Stomach (tissue), 9 donors: ENCODE results near the gene CUL4A. TPM values are rescaled to one million over a fixed set of nuclear protein-coding genes. Genes with fewer than 3 reads are reported as not detected.

Source experiments
- DNase-seq, 2 donors: peaks; one replicate each; pipeline versions ENCODE4 v3.0.0 to v3.0.0-alpha.2; 2013 to 2019
- H3K27ac ChIP-seq, 5 donors: fragments of 200-600 bp in 4 of 5; sonication (generic) in 4 of 5; one replicate each; pipeline ENCODE4 v1.5.1; 2013 to 2019; ENCODE audit warnings: mild to moderate bottlenecking in 1 of 5, moderate library complexity in 1 of 5
- H3K27me3 ChIP-seq, 3 donors: fragments of 200-600 bp; sonication (generic); one replicate each; pipeline ENCODE4 v1.5.1; 2017 to 2019; ENCODE audit warnings: mixed run types in 1 of 3
- H3K36me3 ChIP-seq, 4 donors: fragments of 200-600 bp; sonication (generic); 1 replicate in 3 of 4; 2 replicates in 1 of 4; pipeline ENCODE4 v1.5.1; 2016 to 2019
- H3K4me1 ChIP-seq, 4 donors: fragments of 200-600 bp; sonication (generic); one replicate each; pipeline ENCODE4 v1.5.1; 2016 to 2019
- H3K4me3 ChIP-seq, 4 donors: fragments of 200-600 bp; sonication (generic) in 3 of 4; one replicate each; pipeline ENCODE4 v1.5.1; 2016 to 2019; ENCODE audit warnings: mild to moderate bottlenecking in 1 of 4
- H3K9me3 ChIP-seq, 4 donors: fragments of 200-600 bp; sonication (generic); one replicate each; pipeline ENCODE4 v1.5.1; 2016 to 2019
- CTCF ChIP-seq, 7 experiments: fragments of 450-650 bp in 4 of 7; fragments of 200-600 bp in 3 of 7; sonication (generic) in 3 of 7; IDR thresholded peaks; one replicate each; pipeline ENCODE4 v1.5.1; 2016 to 2019; ENCODE audit warnings: antibody characterized with exemption in 7 of 7, control low read depth in 2 of 7, mild to moderate bottlenecking in 1 of 7
- EP300 ChIP-seq: sonication (generic); formaldehyde crosslinking; IDR thresholded peaks from one replicate; pipeline ENCODE4 v1.6.1; 2017; ENCODE audit warnings: antibody characterized with exemption
- POLR2A ChIP-seq, 4 donors: fragments of 450-650 bp; IDR thresholded peaks; one replicate each; pipeline ENCODE4 v1.6.1; 2016; ENCODE audit warnings: antibody characterized with exemption in 4 of 4, control low read depth in 2 of 4, mild to moderate bottlenecking in 1 of 4, moderate library complexity in 1 of 4
- POLR2AphosphoS5 ChIP-seq, 3 donors: sonication (generic); formaldehyde crosslinking; IDR thresholded peaks; one replicate each; pipeline ENCODE4 v1.6.1; 2016; ENCODE audit warnings: antibody characterized with exemption in 3 of 3
- WGBS, 5 donors: extraction: QIAGEN DNeasy Blood & Tissue Kit in 3 of 5; methylation state at CpG; one replicate each; pipeline versions ENCODE4 v1.1.5 to v1.1.7; 2013 to 2018; 5-methylcytosine and 5-hydroxymethylcytosine counted together
- intact Hi-C: fragments of 100-400 bp; cut with DNase I; formaldehyde crosslinking; loops from one replicate; pipeline ENCODE4 v1.15.1; 2023; ENCODE audit warnings: low total_unique reads
- polyA plus RNA-seq, 3 donors: library from polyadenylated mRNA; stranded (reverse); fragments of 200-250 nt; gene quantifications; one replicate each; pipeline ENCODE4 v1.2.3, GENCODE V29; 2013
- total RNA-seq, 5 donors: library from RNA; depleted of rRNA; stranded (reverse); fragments of >200 nt; gene quantifications; one replicate each; pipeline versions ENCODE4 v1.1.0 to v1.2.3, GENCODE V29; 2014 to 2016
- donor health status: healthy with polysubstance abuse.
- donor health status: Bipolar disorder and iron deficiency.
- donor health status: healthy.

The CUL4A gene
- total and polyA plus RNA-seq, 8 donors = 24.4 to 153 (median 108) TPM

- no peak for TF ChIP-seq CTCF (IDR thresholded peaks at IDR 0.05)
- TF ChIP-seq POLR2AphosphoS5 (IDR thresholded peaks at IDR 0.05) = no peak
- no peak for TF ChIP-seq POLR2A (IDR thresholded peaks at IDR 0.05)
- Histone ChIP-seq H3K27me3 (no peaks in the 10 kb centered on the region), H3K4me3 (no peak overlapping the region), H3K36me3 (peaks cover 10 to 68% (median 41%) of the 10 kb centered on the region in 4 donors), H3K4me1 (peaks cover 12 to 29% (median 19%) of the 10 kb centered on the region in 4 donors), H3K9me3 (peaks cover 0 to 5% (median 0%) of the 10 kb centered on the region in 4 donors), H3K27ac (peak overlapping the region in 4 of 5 donors; percentile 19 to 65 (median 32))
- WGBS, 5 donors = 28 to 62% (median 45%) methylated on average over 5 of the region's 5 CpGs
- intact Hi-C loops = no loop called here
- DNase-seq = no peak
Measured at GRCh38 chr13:113170511-113170910, 38.9 kb upstream of the CUL4A start.

- intact Hi-C loops = no loop called here
- peaks cover 0 to 5% (median 0%) of the 10 kb centered on the region in 4 donors for H3K9me3 ChIP-seq
- H3K4me1 ChIP-seq = peaks cover 12 to 29% (median 19%) of the 10 kb centered on the region in 4 donors
- peaks cover 19 to 78% (median 51%) of the 10 kb centered on the region in 4 donors for H3K36me3 ChIP-seq
- no peak for DNase-seq
- no peak for TF ChIP-seq POLR2A (IDR thresholded peaks at IDR 0.05)
- no peak for TF ChIP-seq POLR2AphosphoS5 (IDR thresholded peaks at IDR 0.05)
- no peak for TF ChIP-seq EP300
- no peak for TF ChIP-seq CTCF (IDR thresholded peaks at IDR 0.05)
- H3K27ac ChIP-seq = peak overlapping the region in 4 of 5 donors; percentile 7 to 65 (median 32)
- no peaks in the 10 kb centered on the region for H3K27me3 ChIP-seq
- H3K4me3 ChIP-seq = no peak overlapping the region
- WGBS, 5 donors = 48 to 77% (median 68%) methylated on average over 31 to 34 of the region's 34 CpGs
Measured at GRCh38 chr13:113171250-113172125, 37.9 kb upstream of the CUL4A start.

GRCh38 chr13:113172419-113172926 is 36.9 kb upstream of the CUL4A start:
- no peak for DNase-seq
- WGBS, 5 donors = 59 to 91% (median 77%) methylated on average over 4 to 13 of the region's 13 CpGs
- no peak for TF ChIP-seq POLR2A (IDR thresholded peaks at IDR 0.05)
- TF ChIP-seq POLR2AphosphoS5 (IDR thresholded peaks at IDR 0.05) = no peak
- no peak for TF ChIP-seq EP300
- H3K27ac ChIP-seq = no peak overlapping the region
- no peaks in the 10 kb centered on the region for H3K27me3 ChIP-seq
- intact Hi-C loops = no loop called here
- no peak overlapping the region for H3K4me3 ChIP-seq
- H3K4me1 ChIP-seq = peaks cover 12 to 29% (median 19%) of the 10 kb centered on the region in 4 donors
- H3K36me3 ChIP-seq = peaks cover 29 to 88% (median 61%) of the 10 kb centered on the region in 4 donors
- peaks cover 0 to 5% (median 0%) of the 10 kb centered on the region in 4 donors for H3K9me3 ChIP-seq

GRCh38 chr13:113176280-113176679 is 33.1 kb upstream of the CUL4A start:
- Histone ChIP-seq H3K27ac (no peak overlapping the region), H3K27me3 (no peaks in the 10 kb centered on the region), H3K9me3 (no peaks in the 10 kb centered on the region), H3K4me3 (no peak overlapping the region), H3K4me1 (peaks cover 5 to 17% (median 14%) of the 10 kb centered on the region in 4 donors), H3K36me3 (peaks cover 64 to 98% (median 89%) of the 10 kb centered on the region in 4 donors)
- intact Hi-C loops = no loop called here
- 66 to 85% (median 67%) methylated on average over 5 of the region's 5 CpGs for WGBS, 5 donors
- TF ChIP-seq POLR2A (IDR thresholded peaks at IDR 0.05) = no peak
- no peak for TF ChIP-seq EP300
- TF ChIP-seq CTCF (IDR thresholded peaks at IDR 0.05) = no peak
- TF ChIP-seq POLR2AphosphoS5 (IDR thresholded peaks at IDR 0.05) = no peak
- DNase-seq = no peak
